SW480 (cell line): Measurements from ENCODE around the gene CACNA2D2.
A peak's percentile ranks its signal among the peaks of the same experiment; 100 is the strongest.

Experiments
- DNase-seq: peaks from one replicate; pipeline ENCODE4 v3.0.0-alpha.2; 2016; ENCODE audit warnings: low spot score

The CACNA2D2 gene

DNA sequence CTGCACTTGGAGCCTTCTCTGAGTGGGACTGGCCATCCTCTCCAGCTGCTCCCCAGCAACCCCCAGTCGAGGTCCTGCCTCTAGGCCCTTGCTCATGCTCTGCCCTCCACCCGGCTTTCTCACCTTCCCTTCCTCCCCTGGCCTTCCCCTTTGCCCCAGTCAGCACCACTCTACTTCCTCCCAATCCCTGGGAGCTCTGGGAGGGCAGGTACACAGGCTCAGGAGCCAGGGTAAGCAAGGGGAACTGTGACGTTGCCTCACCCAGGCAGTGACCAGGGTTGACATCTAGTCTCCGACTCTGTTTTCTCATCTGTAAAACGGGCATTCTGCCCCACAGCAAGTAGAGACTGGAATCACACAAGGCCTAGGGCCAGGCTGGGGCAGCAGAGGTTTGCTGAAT, 77.5 kb downstream of the CACNA2D2 start:
- no peak for DNase-seq

DNA sequence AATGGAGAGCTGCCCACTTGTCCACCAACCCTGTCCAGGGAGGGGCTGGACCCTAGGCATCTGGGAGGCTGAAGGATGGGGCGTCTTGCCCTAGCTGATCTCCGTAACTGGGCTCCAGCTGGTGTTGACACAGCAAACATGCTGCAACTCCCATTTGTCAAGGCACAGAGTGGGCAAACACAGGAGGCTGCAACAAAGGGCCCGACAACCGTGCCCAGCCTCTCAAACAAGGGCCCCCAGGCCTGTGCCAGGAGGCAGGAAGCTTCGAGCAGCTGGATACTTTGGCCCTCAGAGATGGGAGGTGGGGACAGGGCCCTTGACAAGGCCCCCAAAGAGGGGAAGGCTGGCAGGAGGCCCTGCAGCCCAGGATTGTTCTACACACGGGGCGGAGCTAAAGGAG, 79.9 kb downstream of the CACNA2D2 start:
- no peak for DNase-seq

DNA sequence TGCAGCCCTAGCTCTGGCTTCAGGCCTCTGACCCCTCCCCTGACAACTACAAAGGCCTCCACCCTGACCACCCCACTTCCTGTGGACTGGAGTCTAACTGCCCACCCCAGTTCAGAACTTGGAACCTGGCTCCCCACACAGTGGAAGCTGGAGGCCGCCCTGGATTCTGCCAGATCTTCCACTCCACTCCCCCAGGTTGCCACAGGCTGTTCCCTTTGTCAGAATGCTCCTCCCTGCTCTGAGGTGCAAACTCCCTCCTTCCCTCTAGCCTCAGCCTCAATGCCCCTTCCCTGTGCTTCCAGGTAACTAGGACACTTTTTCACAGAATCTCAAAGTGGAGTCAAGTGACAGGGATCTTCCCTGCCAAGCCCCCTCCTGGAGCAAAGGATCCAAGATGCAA, 81.3 kb downstream of the CACNA2D2 start:
- no peak for DNase-seq

DNA sequence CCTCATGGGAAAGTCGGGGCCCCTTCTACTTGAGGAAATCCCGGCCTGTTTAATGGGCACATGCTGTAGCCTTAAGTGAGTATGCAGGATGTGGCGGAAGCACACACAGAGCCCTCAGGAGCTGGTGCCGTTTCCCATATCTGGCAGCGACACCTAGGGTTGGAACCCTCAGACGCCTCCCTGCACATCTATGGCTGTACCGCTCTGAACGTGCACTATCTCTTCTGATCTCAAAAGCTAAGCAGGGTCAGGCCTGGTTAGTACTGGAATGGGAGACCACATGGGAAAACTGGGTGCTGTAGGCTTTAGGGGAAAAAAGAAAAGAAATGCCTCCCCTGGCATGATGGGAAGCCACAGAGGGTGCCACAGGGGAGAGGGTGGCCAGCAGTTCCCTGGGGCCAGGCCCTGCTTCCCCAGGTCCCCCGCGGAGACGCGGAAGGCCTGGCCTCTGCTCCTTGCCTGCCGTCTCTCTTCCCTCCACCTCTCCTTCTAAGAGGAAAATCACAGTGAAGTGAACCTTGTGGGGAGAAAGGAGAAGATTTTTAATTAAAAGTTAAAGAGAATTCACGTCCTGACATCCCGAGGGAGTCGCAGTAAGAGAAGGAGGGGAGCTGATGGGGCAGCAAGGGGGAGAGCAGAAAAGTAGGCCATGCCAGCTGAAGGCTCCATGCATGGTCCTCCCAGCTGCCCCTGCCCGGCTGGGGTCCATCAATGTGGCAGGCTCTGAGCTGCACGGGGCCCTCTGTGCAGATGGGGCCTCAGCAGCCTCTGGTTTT, 83.7 kb downstream of the CACNA2D2 start:
- DNase-seq, result no peak

DNA sequence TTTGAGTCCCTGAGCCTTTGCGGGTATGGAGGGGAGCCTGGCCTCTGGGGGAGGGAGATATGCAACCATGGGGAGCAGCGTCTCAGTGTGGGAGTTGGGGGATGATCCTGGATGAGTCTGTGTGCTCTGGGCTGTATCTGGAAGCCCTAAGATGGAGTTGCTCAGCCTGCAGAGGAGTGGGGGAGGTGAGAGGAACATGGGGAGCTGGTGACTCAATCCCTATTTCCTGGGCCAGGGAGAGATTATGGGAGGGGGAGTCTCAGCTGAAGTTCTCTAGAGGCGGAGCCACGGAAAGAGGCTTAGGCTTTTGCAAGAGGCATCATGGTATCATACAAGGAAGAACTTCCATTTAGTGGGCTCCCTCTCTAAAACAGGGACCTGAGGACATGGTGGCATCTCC, 84.6 kb downstream of the CACNA2D2 start:
- DNase-seq, result no peak

GRCh38 chr3:50417637-50418033, 85.8 kb downstream of the CACNA2D2 start:
- DNase-seq, result no peak

GRCh38 chr3:50416736-50417636, 86.4 kb downstream of the CACNA2D2 start:
- no peak for DNase-seq

- DNase-seq, result no peak
Observed at GRCh38 chr3:50415816-50416215, 87.6 kb downstream of the CACNA2D2 start.

GRCh38 chr3:50415061-50415460, 88.4 kb downstream of the CACNA2D2 start:
- DNase-seq, result no peak

- no peak for DNase-seq
Observed at GRCh38 chr3:50414616-50415015, 88.8 kb downstream of the CACNA2D2 start.

- no peak for DNase-seq
Observed at GRCh38 chr3:50412231-50412754, 91.1 kb downstream of the CACNA2D2 start.

GRCh38 chr3:50411229-50411628, 92.2 kb downstream of the CACNA2D2 start:
- DNase-seq, result no peak

DNA sequence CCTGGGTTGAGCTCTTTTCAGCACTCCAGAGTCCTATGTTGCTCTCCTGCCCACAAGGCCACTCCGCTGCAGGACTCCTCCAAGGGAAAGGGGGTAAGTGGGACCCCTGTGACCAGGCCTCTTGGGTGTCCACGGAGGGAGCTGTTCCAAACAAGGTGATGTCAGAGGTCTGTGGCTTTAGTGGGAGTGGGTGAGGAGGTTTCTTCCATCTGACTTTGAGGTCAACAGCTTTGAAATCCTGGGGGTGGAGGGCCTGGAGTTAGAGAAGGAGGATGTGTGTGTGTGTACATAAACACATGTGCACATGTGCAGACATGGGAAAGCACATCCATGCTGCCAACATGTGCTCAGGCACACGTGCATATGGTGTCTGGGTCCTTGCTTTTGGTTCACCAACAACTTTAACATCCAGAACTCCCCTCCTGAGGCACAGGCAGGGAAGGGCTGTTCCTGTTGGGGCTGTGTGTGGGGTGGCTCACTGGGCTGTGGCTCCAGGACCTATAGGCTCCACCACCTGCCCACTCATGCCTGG, 92.8 kb downstream of the CACNA2D2 start:
- DNase-seq, result no peak

GRCh38 chr3:50410185-50410584, 93.2 kb downstream of the CACNA2D2 start:
- no peak for DNase-seq

GRCh38 chr3:50408443-50408944, 94.9 kb downstream of the CACNA2D2 start:
- DNase-seq, result no peak

DNA sequence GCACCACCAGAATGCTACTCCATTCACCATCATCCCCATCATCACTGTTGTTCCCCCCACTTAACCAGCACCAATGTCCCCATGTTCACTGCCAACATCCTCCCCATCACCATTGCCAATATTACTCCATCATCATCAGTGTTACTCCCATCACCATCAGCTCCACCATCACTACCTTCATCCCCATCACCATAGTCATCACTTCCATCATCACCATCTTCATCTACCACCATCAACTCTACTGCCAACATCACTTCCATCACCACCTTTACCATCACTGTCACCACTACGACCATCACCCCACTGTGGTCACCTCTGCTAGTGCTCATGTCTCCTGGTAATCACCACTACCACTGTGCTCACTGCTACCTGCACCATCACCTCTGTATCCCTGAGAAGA, 96.9 kb downstream of the CACNA2D2 start:
- DNase-seq, result no peak

DNA sequence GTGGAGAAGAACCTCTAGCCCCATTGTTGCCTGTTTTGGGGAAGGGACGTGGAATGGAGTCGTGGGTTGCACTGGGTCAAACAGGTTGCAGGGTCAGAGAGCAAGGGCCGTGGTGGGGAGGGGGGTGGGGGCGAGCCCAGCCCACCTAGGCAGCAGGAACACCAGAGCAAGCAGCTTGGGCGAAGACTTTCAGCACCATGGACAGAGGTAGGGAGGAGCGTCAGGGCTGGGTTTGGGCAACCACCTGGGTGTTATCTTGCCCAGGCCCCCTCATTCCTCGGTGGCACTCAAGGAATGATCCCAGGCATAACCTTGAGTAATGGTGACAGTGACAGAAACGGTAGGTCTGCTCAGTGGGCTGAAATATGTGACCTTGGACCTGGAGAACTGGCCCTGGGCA, 98.2 kb downstream of the CACNA2D2 start:
- DNase-seq, result no peak

DNA sequence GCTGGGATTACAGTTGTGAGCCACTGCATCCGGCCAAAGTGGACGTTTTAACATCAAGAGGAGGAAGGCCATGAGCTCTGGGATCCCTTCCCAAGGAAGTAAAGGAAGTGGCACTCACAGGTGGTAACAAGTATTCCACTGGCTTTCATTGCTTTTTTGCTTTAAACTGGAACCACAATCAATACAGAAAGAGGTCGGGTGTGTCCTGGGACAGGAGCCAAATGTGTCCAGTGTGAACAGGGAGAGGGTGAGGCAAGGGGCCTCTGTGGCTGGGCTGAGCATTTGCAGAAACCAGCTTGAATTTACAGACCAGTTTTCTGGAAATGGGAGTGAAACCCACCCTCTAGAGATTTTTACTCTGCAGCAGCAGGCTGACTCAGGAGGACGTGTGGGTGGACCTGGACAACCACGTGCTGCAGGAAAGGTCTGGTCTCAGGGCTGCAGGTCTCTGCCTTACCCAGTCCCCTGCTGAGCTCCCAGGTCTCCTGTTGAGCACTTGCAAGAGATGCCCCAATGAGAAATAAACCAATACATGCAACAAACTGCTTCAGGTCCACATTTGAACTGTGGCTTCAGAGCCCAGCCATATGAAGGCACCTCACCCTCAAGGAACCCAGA, 101.3 kb downstream of the CACNA2D2 start:
- peak; percentile 19 for DNase-seq

DNA sequence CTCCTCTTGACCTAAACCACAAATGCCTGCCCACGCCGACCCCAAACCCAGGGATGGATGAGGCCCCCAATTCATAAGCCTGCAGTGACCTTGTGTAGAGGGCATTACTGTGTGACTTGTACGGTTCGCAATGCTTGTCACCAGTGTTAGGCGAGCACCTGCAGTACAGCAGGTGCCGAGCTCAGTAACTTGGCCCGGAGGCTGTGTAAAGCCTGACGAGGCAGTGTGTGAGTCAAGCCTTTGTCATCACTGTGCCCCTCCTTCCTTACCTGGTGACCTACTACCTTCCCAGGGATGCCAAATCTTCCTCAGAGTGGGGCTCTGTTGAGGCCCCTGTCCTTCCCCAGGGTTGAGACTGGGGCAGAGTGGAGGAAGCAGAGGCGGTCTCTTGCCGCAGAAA, 106.9 kb downstream of the CACNA2D2 start:
- peak; percentile 49 for DNase-seq

DNA sequence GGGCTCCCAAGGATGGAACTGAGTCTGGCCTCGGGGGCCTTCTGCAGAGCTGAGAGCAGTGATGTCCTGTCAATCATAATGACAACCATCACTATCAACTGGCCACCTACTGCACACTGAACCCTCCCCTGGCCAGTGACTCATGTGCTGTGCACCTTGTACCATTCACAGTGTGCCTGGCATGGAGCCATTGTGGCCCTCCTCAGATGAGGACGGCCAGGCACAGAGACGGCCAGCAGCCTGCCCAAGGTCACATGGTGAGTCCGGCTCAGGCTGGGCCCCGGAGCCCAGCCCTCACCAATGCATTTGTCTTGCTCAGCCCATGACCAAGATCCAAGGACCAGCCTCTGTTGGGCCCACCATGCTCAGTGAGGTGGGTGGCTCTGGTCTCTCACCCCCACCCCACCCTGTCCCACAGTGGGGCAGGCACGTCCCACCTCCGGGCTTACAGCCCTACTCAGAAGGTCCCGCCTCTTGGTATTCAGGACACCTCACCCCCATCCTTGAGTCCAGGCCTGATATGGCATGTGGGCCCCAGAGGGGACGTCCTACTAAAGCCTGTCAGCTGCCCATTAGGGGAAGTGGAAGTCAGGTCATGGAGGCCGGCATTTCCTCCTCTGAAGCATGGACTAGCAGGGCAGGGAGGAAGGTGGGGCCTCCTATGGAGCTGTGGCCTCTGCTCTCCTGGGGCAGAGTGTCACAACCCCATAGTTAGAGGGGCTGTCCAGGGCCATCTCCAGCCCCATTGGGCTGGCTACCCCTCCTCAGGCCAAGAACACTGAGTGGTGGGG, 108.2 kb downstream of the CACNA2D2 start:
- no peak for DNase-seq

DNA sequence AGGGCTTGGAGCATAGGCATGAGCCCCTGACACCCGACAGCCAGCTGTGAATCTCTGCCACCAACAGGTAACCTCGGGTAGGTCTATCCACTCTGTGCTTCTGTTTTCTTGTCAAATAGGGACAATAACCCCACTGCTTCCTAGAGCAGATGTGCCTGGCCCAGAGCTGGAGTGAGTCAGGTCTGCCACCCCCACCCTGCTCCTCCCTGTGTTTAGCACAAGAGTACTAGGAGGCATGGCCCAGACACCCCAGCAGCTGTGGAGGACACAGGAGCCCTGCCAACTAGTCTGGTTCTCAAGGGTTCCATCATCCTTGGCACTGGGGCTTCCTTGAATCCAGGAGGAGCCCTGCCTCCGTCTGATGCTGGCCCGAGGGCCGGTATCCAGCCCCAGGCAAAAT, 110.4 kb downstream of the CACNA2D2 start:
- no peak for DNase-seq
